Measurements from ENCODE around the gene CNIH4. TPM values are rescaled to one million over a fixed set of nuclear protein-coding genes. Genes with fewer than 3 reads are reported as not detected.

CNIH4 gene
- polyA plus RNA-seq, 1 of the 3 experiments (the other 2 are of a cell fraction) = 37.7 TPM

DNA sequence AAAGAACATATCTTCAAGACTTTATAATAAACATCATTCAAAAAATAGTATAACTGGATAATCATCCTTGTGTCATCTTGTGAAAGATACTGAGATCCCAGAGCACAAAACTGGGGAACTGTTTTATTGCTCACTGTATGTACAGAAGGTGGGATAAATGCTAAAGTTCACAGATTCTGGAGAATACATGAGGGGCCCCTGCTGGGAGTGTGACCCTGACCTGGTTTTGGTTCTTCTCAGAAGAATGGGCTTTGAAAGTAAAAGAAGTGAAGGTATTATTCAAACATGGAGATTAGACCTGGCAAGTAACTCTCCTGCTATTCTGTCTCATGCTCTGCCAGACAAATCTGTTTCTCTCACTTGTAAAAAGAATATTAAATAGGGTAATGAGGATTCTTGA is 63.4 kb downstream of the CNIH4 start:
- Histone ChIP-seq H3K9me2 (no peaks in the 10 kb centered on the region), H3K9me3 (no peaks in the 10 kb centered on the region), H3K4me3 (ENCODE audit: low read depth in 2 of 2, low read length in 1 of 2) (no peak overlapping the region), H2AFZ (ENCODE audit: low read depth) (no peak overlapping the region), H3F3A (replicated peaks; ENCODE audit: insufficient read depth) (peaks cover 20% of the 10 kb centered on the region), H3K27ac (ENCODE audit: low read depth in 2 of 2, low read length in 1 of 2) (no peak overlapping the region), H3K4me1 (ENCODE audit: control insufficient read depth in 1 of 2, insufficient read depth in 2 of 2, low read depth in 1 of 2, low read length in 1 of 2) (no peaks in the 10 kb centered on the region), H3K4me2 (no peak overlapping the region), H3K9ac (no peak overlapping the region), H3K27me3 (ENCODE audit: insufficient read depth) (no peaks in the 10 kb centered on the region), H4K20me1 (ENCODE audit: insufficient read depth) (peaks cover 4% of the 10 kb centered on the region; the same call in 1 of the 2 replicates), H3K79me2 (ENCODE audit: insufficient read depth) (peaks cover 45% of the 10 kb centered on the region), H3K36me3 (replicated peaks in 1 of 2; ENCODE audit: control insufficient read depth in 1 of 2, insufficient read depth in 2 of 2, low read length in 1 of 2) (peaks cover 94 to 96% of the 10 kb centered on the region in 2 experiments)
- POLR2A ChIA-PET = no interaction called here
- no peak for DNase-seq
- CTCF ChIA-PET = no interaction called here
- TF ChIP-seq FOSL2 (IDR thresholded peaks at IDR 0.05; ENCODE audit: borderline replicate concordance, low read depth) (no peak), EP300 (IDR thresholded peaks at IDR 0.05; ENCODE audit: borderline replicate concordance in 1 of 2, low read depth in 1 of 2, low read length in 1 of 2) (no peak), SIN3A (IDR thresholded peaks at IDR 0.05; ENCODE audit: borderline replicate concordance, low read depth, low read length) (no peak), TAF1 (IDR thresholded peaks at IDR 0.05; ENCODE audit: borderline replicate concordance, low read depth, low read length) (no peak), TEAD4 (IDR thresholded peaks at IDR 0.05; ENCODE audit: borderline replicate concordance, insufficient read depth) (no peak), FOXM1 (IDR thresholded peaks at IDR 0.05; ENCODE audit: low read depth) (no peak), FOXJ3 (CRISPR knock-in tag; IDR thresholded peaks at IDR 0.05) (no peak), MEF2A (IDR thresholded peaks at IDR 0.05; ENCODE audit: borderline replicate concordance, low read depth) (no peak), JUND (IDR thresholded peaks at IDR 0.05) (no peak), TCF12 (IDR thresholded peaks at IDR 0.05) (no peak)
- TF ChIP-seq, protein P1, sequence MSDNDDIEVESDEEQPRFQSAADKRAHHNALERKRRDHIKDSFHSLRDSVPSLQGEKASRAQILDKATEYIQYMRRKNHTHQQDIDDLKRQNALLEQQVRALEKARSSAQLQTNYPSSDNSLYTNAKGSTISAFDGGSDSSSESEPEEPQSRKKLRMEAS (IDR thresholded peaks at IDR 0.05; ENCODE audit: low read depth) = no peak
- TF ChIP-seq, protein P2, sequence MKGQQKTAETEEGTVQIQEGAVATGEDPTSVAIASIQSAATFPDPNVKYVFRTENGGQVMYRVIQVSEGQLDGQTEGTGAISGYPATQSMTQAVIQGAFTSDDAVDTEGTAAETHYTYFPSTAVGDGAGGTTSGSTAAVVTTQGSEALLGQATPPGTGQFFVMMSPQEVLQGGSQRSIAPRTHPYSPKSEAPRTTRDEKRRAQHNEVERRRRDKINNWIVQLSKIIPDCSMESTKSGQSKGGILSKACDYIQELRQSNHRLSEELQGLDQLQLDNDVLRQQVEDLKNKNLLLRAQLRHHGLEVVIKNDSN (IDR thresholded peaks at IDR 0.05; ENCODE audit: borderline replicate concordance, low read depth) = no peak
- TF ChIP-seq, protein P3, sequence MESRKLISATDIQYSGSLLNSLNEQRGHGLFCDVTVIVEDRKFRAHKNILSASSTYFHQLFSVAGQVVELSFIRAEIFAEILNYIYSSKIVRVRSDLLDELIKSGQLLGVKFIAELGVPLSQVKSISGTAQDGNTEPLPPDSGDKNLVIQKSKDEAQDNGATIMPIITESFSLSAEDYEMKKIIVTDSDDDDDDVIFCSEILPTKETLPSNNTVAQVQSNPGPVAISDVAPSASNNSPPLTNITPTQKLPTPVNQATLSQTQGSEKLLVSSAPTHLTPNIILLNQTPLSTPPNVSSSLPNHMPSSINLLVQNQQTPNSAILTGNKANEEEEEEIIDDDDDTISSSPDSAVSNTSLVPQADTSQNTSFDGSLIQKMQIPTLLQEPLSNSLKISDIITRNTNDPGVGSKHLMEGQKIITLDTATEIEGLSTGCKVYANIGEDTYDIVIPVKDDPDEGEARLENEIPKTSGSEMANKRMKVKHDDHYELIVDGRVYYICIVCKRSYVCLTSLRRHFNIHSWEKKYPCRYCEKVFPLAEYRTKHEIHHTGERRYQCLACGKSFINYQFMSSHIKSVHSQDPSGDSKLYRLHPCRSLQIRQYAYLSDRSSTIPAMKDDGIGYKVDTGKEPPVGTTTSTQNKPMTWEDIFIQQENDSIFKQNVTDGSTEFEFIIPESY (IDR thresholded peaks at IDR 0.05; ENCODE audit: borderline replicate concordance, low read depth) = no peak
- TF ChIP-seq, protein P4, sequence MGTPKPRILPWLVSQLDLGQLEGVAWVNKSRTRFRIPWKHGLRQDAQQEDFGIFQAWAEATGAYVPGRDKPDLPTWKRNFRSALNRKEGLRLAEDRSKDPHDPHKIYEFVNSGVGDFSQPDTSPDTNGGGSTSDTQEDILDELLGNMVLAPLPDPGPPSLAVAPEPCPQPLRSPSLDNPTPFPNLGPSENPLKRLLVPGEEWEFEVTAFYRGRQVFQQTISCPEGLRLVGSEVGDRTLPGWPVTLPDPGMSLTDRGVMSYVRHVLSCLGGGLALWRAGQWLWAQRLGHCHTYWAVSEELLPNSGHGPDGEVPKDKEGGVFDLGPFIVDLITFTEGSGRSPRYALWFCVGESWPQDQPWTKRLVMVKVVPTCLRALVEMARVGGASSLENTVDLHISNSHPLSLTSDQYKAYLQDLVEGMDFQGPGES (IDR thresholded peaks at IDR 0.05; ENCODE audit: low read depth, low read length) = no peak
- TF ChIP-seq, protein P5, sequence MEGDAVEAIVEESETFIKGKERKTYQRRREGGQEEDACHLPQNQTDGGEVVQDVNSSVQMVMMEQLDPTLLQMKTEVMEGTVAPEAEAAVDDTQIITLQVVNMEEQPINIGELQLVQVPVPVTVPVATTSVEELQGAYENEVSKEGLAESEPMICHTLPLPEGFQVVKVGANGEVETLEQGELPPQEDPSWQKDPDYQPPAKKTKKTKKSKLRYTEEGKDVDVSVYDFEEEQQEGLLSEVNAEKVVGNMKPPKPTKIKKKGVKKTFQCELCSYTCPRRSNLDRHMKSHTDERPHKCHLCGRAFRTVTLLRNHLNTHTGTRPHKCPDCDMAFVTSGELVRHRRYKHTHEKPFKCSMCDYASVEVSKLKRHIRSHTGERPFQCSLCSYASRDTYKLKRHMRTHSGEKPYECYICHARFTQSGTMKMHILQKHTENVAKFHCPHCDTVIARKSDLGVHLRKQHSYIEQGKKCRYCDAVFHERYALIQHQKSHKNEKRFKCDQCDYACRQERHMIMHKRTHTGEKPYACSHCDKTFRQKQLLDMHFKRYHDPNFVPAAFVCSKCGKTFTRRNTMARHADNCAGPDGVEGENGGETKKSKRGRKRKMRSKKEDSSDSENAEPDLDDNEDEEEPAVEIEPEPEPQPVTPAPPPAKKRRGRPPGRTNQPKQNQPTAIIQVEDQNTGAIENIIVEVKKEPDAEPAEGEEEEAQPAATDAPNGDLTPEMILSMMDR (IDR thresholded peaks at IDR 0.05) = no peak; the same call in 1 of the 2 replicates
- TF ChIP-seq, protein P6, sequence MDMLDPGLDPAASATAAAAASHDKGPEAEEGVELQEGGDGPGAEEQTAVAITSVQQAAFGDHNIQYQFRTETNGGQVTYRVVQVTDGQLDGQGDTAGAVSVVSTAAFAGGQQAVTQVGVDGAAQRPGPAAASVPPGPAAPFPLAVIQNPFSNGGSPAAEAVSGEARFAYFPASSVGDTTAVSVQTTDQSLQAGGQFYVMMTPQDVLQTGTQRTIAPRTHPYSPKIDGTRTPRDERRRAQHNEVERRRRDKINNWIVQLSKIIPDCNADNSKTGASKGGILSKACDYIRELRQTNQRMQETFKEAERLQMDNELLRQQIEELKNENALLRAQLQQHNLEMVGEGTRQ (IDR thresholded peaks at IDR 0.05; ENCODE audit: borderline replicate concordance, low read depth, low read length) = no peak
